GM12878 (cell line): ENCODE data around the gene NTRK3. TPM values are rescaled to one million over a fixed set of nuclear protein-coding genes. Genes with fewer than 3 reads are reported as not detected.

Source experiments
- ATAC-seq: fragments of 200-7000 bp; cut with Tn5 transposase; 3 replicates; pipeline ENCODE4 v1.9.1; 2020; ENCODE audit warnings: mild to moderate bottlenecking, moderate library complexity
- BruUV-seq: library from RNA; stranded (reverse); fragments of 400-500 nt; replicated peaks from 2 replicates; lab custom pipeline; 2021; lab: Mats Ljungman, UMichigan
- CTCF ChIA-PET: fragments of 300-600 bp; sonication (Branson Sonifier 250); formaldehyde crosslinking; extraction: SDS; loops from one replicate; lab custom pipeline; 2021; ENCODE audit warnings: inconsistent platforms; lab: Yijun Ruan, JAX
- POLR2A ChIA-PET: fragments of 350-600 bp; formaldehyde crosslinking; extraction: SDS; loops from one replicate; lab custom pipeline; 2021; ENCODE audit warnings: inconsistent platforms; lab: Charles Lee
- RAD21 ChIA-PET: fragments of 300-600 bp; sonication (Branson Sonifier 250); formaldehyde crosslinking; loops from one replicate; lab custom pipeline; 2023; ENCODE audit warnings: antibody characterized with exemption; ENCODE audit not compliant: unreplicated experiment; lab: Charles Lee
- SMC1A ChIA-PET: fragments of 300-600 bp; sonication (Branson Sonifier 250); formaldehyde crosslinking; loops from one replicate; lab custom pipeline; 2023; ENCODE audit not compliant: unreplicated experiment, uncharacterized antibody; lab: Charles Lee
- DNase-seq: peaks from one replicate; pipeline ENCODE4 v3.0.0-alpha.2; 2011; ENCODE audit warnings: low read depth, low spot score
- FAIRE-seq: peaks from 3 replicates; lab custom pipeline; 2011; peaks lifted over from hg19 to GRCh38; lab: Jason Lieb, UNC
- H2AFZ ChIP-seq: 2 replicates; pipeline ENCODE4 v1.6.0; 2011; ENCODE audit warnings: low read depth, low read length, control low read depth; ENCODE audit not compliant: control insufficient read depth
- H3K27ac ChIP-seq: 2 replicates; pipeline ENCODE4 v1.5.1; 2011; ENCODE audit warnings: control low read depth; ENCODE audit not compliant: control insufficient read depth, insufficient read depth
- H3K27me3 ChIP-seq, 2 experiments: replicated peaks in 1 of 2; 2 replicates each; pipeline versions ENCODE4 v1.6.0 to v1.6.1; 2011; ENCODE audit warnings: low read length in 1 of 2; ENCODE audit not compliant: control insufficient read depth in 2 of 2, insufficient read depth in 2 of 2
- H3K36me3 ChIP-seq, 2 experiments: 2 replicates each; pipeline ENCODE4 v1.5.1; 2011; ENCODE audit warnings: low read length in 1 of 2; ENCODE audit not compliant: control insufficient read depth in 2 of 2, insufficient read depth in 2 of 2
- H3K4me1 ChIP-seq: 2 replicates; pipeline ENCODE4 v1.6.1; 2011; ENCODE audit warnings: mild to moderate bottlenecking, low read length, moderate library complexity, mixed read lengths; ENCODE audit not compliant: control insufficient read depth, insufficient read depth
- H3K4me2 ChIP-seq: 2 replicates; pipeline ENCODE4 v1.6.0; 2011; ENCODE audit warnings: control low read depth; ENCODE audit not compliant: control insufficient read depth, insufficient read depth
- H3K4me3 ChIP-seq: fragments of 200-600 bp; sonication (generic); 2 replicates; pipeline ENCODE4 v1.5.1; 2016
- H3K79me2 ChIP-seq: 2 replicates; pipeline ENCODE4 v1.6.0; 2011; ENCODE audit warnings: low read length; ENCODE audit not compliant: control insufficient read depth, insufficient read depth
- H3K9ac ChIP-seq: 2 replicates; pipeline ENCODE4 v1.8.0; 2011; ENCODE audit warnings: low read length, control low read depth, mixed read lengths; ENCODE audit not compliant: control insufficient read depth, insufficient read depth
- H3K9me3 ChIP-seq: replicated peaks from 3 replicates; pipeline ENCODE4 v1.5.1; 2011; ENCODE audit warnings: mild to moderate bottlenecking, low read length; ENCODE audit not compliant: control insufficient read depth, insufficient read depth
- H4K20me1 ChIP-seq: 2 replicates; pipeline ENCODE4 v1.6.0; 2011; ENCODE audit not compliant: control insufficient read depth, insufficient read depth
- CBFB ChIP-seq: IDR thresholded peaks from 2 replicates; pipeline ENCODE4 v1.6.1; 2016; ENCODE audit warnings: antibody characterized with exemption, low read depth
- CHD1 ChIP-seq: IDR thresholded peaks from 2 replicates; pipeline ENCODE4 v1.6.1; 2012; ENCODE audit warnings: low read depth, low read length, improper control_type of control experiment
- ELK1 ChIP-seq: IDR thresholded peaks from 2 replicates; pipeline ENCODE4 v1.6.1; 2012; ENCODE audit warnings: low read depth, low read length, improper control_type of control experiment
- EP300 ChIP-seq, 2 experiments: fragments of 150-350 bp in 1 of 2; IDR thresholded peaks; 2 replicates each; pipeline ENCODE4 v1.6.1; 2011 to 2012; ENCODE audit warnings: low read depth in 2 of 2, low read length in 2 of 2, borderline replicate concordance in 1 of 2, improper control_type of control experiment in 1 of 2, inconsistent platforms in 1 of 2; ENCODE audit not compliant: control insufficient read depth in 1 of 2
- EZH2 ChIP-seq: IDR thresholded peaks from 2 replicates; pipeline ENCODE4 v1.6.1; 2012; ENCODE audit warnings: low read depth, mild to moderate bottlenecking, control low read depth, inconsistent platforms, low read length, borderline replicate concordance; ENCODE audit not compliant: control insufficient read depth
- FOXM1 ChIP-seq: IDR thresholded peaks from 2 replicates; pipeline ENCODE4 v1.6.1; 2012; ENCODE audit warnings: low read depth, mild to moderate bottlenecking, inconsistent platforms, low read length, moderate library complexity
- KDM1A ChIP-seq: fragments of 200-600 bp; sonication (generic); IDR thresholded peaks from 2 replicates; pipeline ENCODE4 v1.6.1; 2016; ENCODE audit warnings: borderline replicate concordance
- MAX ChIP-seq: IDR thresholded peaks from 2 replicates; pipeline ENCODE4 v1.6.1; 2012; ENCODE audit warnings: low read depth, low read length, improper control_type of control experiment
- NBN ChIP-seq: fragments of 450-650 bp; IDR thresholded peaks from 2 replicates; pipeline ENCODE4 v1.6.1; 2016
- NFIC ChIP-seq: IDR thresholded peaks from 2 replicates; pipeline ENCODE4 v1.6.1; 2012; ENCODE audit warnings: low read depth, mild to moderate bottlenecking, inconsistent platforms, low read length, moderate library complexity
- NRF1 ChIP-seq: conservative IDR thresholded peaks from 2 replicates; pipeline ENCODE4 v1.6.1; 2011; ENCODE audit warnings: mild to moderate bottlenecking, low read depth, low read length, improper control_type of control experiment
- PAX8 ChIP-seq: fragments of 450-650 bp; IDR thresholded peaks from 2 replicates; pipeline ENCODE4 v1.6.1; 2017; ENCODE audit warnings: mild to moderate bottlenecking, moderate library complexity
- PKNOX1 ChIP-seq: fragments of 450-650 bp; IDR thresholded peaks from 2 replicates; pipeline ENCODE4 v1.6.1; 2016; ENCODE audit warnings: mild to moderate bottlenecking
- SIN3A ChIP-seq: IDR thresholded peaks from 2 replicates; pipeline ENCODE4 v1.6.1; 2012; ENCODE audit warnings: low read depth, low read length, improper control_type of control experiment
- YY1 ChIP-seq: IDR thresholded peaks from 2 replicates; pipeline ENCODE4 v1.6.1; 2011; ENCODE audit warnings: low read depth, mild to moderate bottlenecking, low read length
- ZNF207 ChIP-seq: fragments of 450-650 bp; IDR thresholded peaks from 2 replicates; pipeline ENCODE4 v1.6.1; 2014; ENCODE audit warnings: antibody characterized with exemption, mild to moderate bottlenecking, borderline replicate concordance
- ZNF687 ChIP-seq: fragments of 450-650 bp; IDR thresholded peaks from 2 replicates; pipeline ENCODE4 v1.6.1; 2017; ENCODE audit warnings: mild to moderate bottlenecking, moderate library complexity
- WGBS: methylation state at CpG from one replicate; pipeline ENCODE4 v1.1.6; 2016; ENCODE audit warnings: low lambda C conversion rate; ENCODE audit not compliant: insufficient replicate concordance, insufficient coverage; ENCODE audit errors: missing lambda C conversion rate; 5-methylcytosine and 5-hydroxymethylcytosine counted together
- in situ Hi-C: fragments of 300-500 bp; cut with MboI; formaldehyde crosslinking; loops from 9 replicates; pipeline ENCODE4 v1.14.3; 2018; ENCODE audit warnings: mixed read lengths
- intact Hi-C: fragments of 100-400 bp; cut with micrococcal nuclease; formaldehyde crosslinking; loops from one replicate; pipeline ENCODE4 v1.14.2; 2022; ENCODE audit not compliant: unreplicated experiment
- polyA plus RNA-seq, 11 experiments: library from polyadenylated mRNA; depleted of rRNA in 4 of 11; unstranded in 6 of 11; stranded (reverse) in 5 of 11; fragments of >200 nt; fragmentation: Nextera tagmentation in 4 of 11; fragmentation: Illumina TruSeq in 1 of 11; extraction: Ambion mirVana in 4 of 11; extraction: Trizol in 1 of 11; gene quantifications; 1 replicate in 1 of 11; 2 replicates in 10 of 11; pipeline versions ENCODE4 v1.2.1 to v1.2.3, GENCODE V29; 2011 to 2016; ENCODE audit warnings: inconsistent platforms in 2 of 11, missing spikeins in 2 of 11, low read depth in 1 of 11
- total RNA-seq, 4 experiments: library from RNA; depleted of rRNA in 3 of 4; stranded (reverse); fragments of >200 nt in 3 of 4; fragmentation: Illumina TruSeq in 1 of 4; extraction: Trizol in 1 of 4; gene quantifications; 2 replicates each; pipeline versions ENCODE4 v1.2.1 to v1.2.3, GENCODE V29; 2013 to 2021

NTRK3 gene
- total and polyA plus RNA-seq, 10 of the 15 experiments (the other 5 are each of a cell fraction or from before 2014, with no cell fraction given), result not detected

- TF ChIP-seq NBN (no peak), ZNF207 (no peak), CHD1 (no peak), CBFB (no peak), ELK1 (no peak), NRF1 (no peak), PKNOX1 (no peak), KDM1A (no peak), MAX (no peak), SIN3A (no peak), EP300 (IDR thresholded peaks at IDR 0.05; ENCODE audit: borderline replicate concordance in 1 of 2, control insufficient read depth in 1 of 2, low read depth in 2 of 2, low read length in 2 of 2) (no peak)
Observed at GRCh38 chr15:88177451-88177850, 79.1 kb downstream of the NTRK3 start (continued).

- POLR2A ChIA-PET, result no interaction called here
- no peak overlapping the region for H2AFZ ChIP-seq
- no peak for TF ChIP-seq EZH2
- no peak for TF ChIP-seq FOXM1
- TF ChIP-seq NFIC, result no peak
- no peak for TF ChIP-seq PAX8
- TF ChIP-seq YY1, result no peak
- TF ChIP-seq ZNF687, result no peak
Observed at GRCh38 chr15:88174571-88174970, 82.0 kb downstream of the NTRK3 start.

More at GRCh38 chr15:88174571-88174970, 82.0 kb downstream of the NTRK3 start:
- ChIA-PET RAD21 (no interaction called here), SMC1A (interaction anchor here (0.5 kb wide), 1 partner anchor 8 kb away, joined by 3 read pairs; no protein-coding TSS in a partner anchor), CTCF (no interaction called here)
- Histone ChIP-seq H3K9me3 (no peaks in the 10 kb centered on the region), H4K20me1 (no peaks in the 10 kb centered on the region), H3K79me2 (no peaks in the 10 kb centered on the region), H3K9ac (no peak overlapping the region), H3K4me2 (no peak overlapping the region), H3K27ac (no peak overlapping the region), H3K4me1 (peaks cover 8% of the 10 kb centered on the region), H3K36me3 (no peaks in the 10 kb centered on the region), H3K4me3 (no peak overlapping the region), H3K27me3 (no peaks in the 10 kb centered on the region)
- no peak for DNase-seq
- in situ Hi-C loops, result no loop called here
- no peak for ATAC-seq
- BruUV-seq, result no TSS peak
- FAIRE-seq, result no peak
- WGBS, result 5% methylated on average over 4 of the region's 4 CpGs
- intact Hi-C loops, result no loop called here
